GM23338 (cell line): ENCODE data around the gene FIGN. TPM values are rescaled to one million over a fixed set of nuclear protein-coding genes. Genes with fewer than 3 reads are reported as not detected.

Experiments
- ATAC-seq: fragments of 200-7000 bp; cut with Tn5 transposase; 3 replicates; pipeline ENCODE4 v1.9.1; 2020
- DNase-seq: peaks from one replicate; pipeline ENCODE4 v3.0.0-alpha.2; 2015; ENCODE audit warnings: low spot score
- H2AFZ ChIP-seq: fragments of 200-600 bp; sonication (generic); 2 replicates; pipeline ENCODE4 v1.8.0; 2016; ENCODE audit warnings: antibody characterized with exemption, mild to moderate bottlenecking, moderate library complexity
- H3F3A ChIP-seq: fragments of 200-600 bp; sonication (generic); replicated peaks from 2 replicates; pipeline ENCODE4 v1.8.0; 2017; ENCODE audit warnings: antibody characterized with exemption, mixed run types, low read depth
- H3K27ac ChIP-seq: fragments of 200-600 bp; sonication (generic); 2 replicates; pipeline ENCODE4 v1.6.1; 2016; ENCODE audit warnings: low read depth
- H3K27me3 ChIP-seq: fragments of 200-600 bp; sonication (generic); 2 replicates; pipeline ENCODE4 v1.8.0; 2016; ENCODE audit warnings: mild to moderate bottlenecking, mixed run types, moderate library complexity; ENCODE audit not compliant: insufficient read depth
- H3K36me3 ChIP-seq: fragments of 200-600 bp; sonication (generic); 2 replicates; pipeline ENCODE4 v1.8.0; 2016; ENCODE audit warnings: mild to moderate bottlenecking; ENCODE audit not compliant: insufficient read depth
- H3K4me1 ChIP-seq: fragments of 200-600 bp; sonication (generic); 2 replicates; pipeline ENCODE4 v1.8.0; 2016; ENCODE audit warnings: mild to moderate bottlenecking, moderate library complexity; ENCODE audit not compliant: insufficient read depth
- H3K4me2 ChIP-seq: fragments of 200-600 bp; sonication (generic); 2 replicates; pipeline ENCODE4 v1.7.1; 2017; ENCODE audit warnings: mixed run types
- H3K4me3 ChIP-seq: fragments of 200-600 bp; sonication (generic); 2 replicates; pipeline ENCODE4 v1.6.1; 2016; ENCODE audit warnings: mixed run types
- H3K79me2 ChIP-seq: fragments of 200-600 bp; sonication (generic); replicated peaks from 2 replicates; pipeline ENCODE4 v1.8.0; 2017; ENCODE audit warnings: mild to moderate bottlenecking; ENCODE audit not compliant: insufficient read depth
- H3K9me2 ChIP-seq: fragments of 200-600 bp; sonication (generic); 2 replicates; pipeline ENCODE4 v1.8.0; 2017; ENCODE audit not compliant: insufficient read depth
- H4K20me1 ChIP-seq: fragments of 200-600 bp; sonication (generic); replicated peaks from 2 replicates; pipeline ENCODE4 v1.8.0; 2017; ENCODE audit warnings: mild to moderate bottlenecking; ENCODE audit not compliant: insufficient read depth
- H3K27ac Mint-ChIP-seq: 2 replicates; pipeline ENCODE4 v1.8.0; 2020; ENCODE audit warnings: inconsistent platforms, mild to moderate bottlenecking, moderate library complexity, mixed read lengths
- H3K27me3 Mint-ChIP-seq: 3 replicates; pipeline ENCODE4 v1.8.0; 2022; ENCODE audit warnings: low read depth, mild to moderate bottlenecking, moderate library complexity, mixed read lengths, inconsistent platforms; ENCODE audit not compliant: insufficient read depth, poor library complexity
- H3K36me3 Mint-ChIP-seq: 3 replicates; pipeline ENCODE4 v1.8.0; 2021; ENCODE audit warnings: low read depth, mild to moderate bottlenecking, inconsistent platforms, moderate library complexity, mixed read lengths
- H3K4me1 Mint-ChIP-seq: 3 replicates; pipeline ENCODE4 v1.8.0; 2020; ENCODE audit warnings: mild to moderate bottlenecking, inconsistent platforms, mixed read lengths
- H3K4me3 Mint-ChIP-seq: 3 replicates; pipeline ENCODE4 v1.8.0; 2021; ENCODE audit warnings: moderate library complexity, mild to moderate bottlenecking, inconsistent platforms, mixed read lengths
- H3K9me3 Mint-ChIP-seq: 3 replicates; pipeline ENCODE4 v1.8.0; 2020; ENCODE audit warnings: moderate library complexity, mild to moderate bottlenecking, inconsistent platforms, mixed read lengths
- CREB1 ChIP-seq: fragments of 250-450 bp; sonication (Bioruptor Pico); IDR thresholded peaks from 2 replicates; pipeline ENCODE4 v1.5.0; 2020; ENCODE audit warnings: low read depth, mild to moderate bottlenecking, moderate library complexity
- CTCF ChIP-seq, 2 experiments: fragments of 200-600 bp in 1 of 2; sonication (generic) in 1 of 2; conservative IDR thresholded peaks; 2 replicates each; pipeline versions ENCODE4 v1.5.1 to v1.6.1; 2016 to 2017; ENCODE audit warnings: antibody characterized with exemption in 2 of 2, low read depth in 2 of 2, mild to moderate bottlenecking in 2 of 2, moderate library complexity in 1 of 2
- ETS1 ChIP-seq: IDR thresholded peaks from 2 replicates; pipeline ENCODE4 v1.6.1; 2016; ENCODE audit warnings: antibody characterized with exemption
- EZH2 ChIP-seq: fragments of 200-600 bp; sonication (generic); IDR thresholded peaks from one replicate; pipeline ENCODE4 v1.8.0; 2017; ENCODE audit warnings: antibody characterized with exemption, mild to moderate bottlenecking, low read depth; ENCODE audit not compliant: unreplicated experiment
- EZH2phosphoT487 ChIP-seq: fragments of 200-600 bp; sonication (generic); IDR thresholded peaks from one replicate; pipeline ENCODE4 v1.8.1; 2018; ENCODE audit warnings: antibody characterized with exemption; ENCODE audit not compliant: unreplicated experiment
- JUNB ChIP-seq: IDR thresholded peaks from one replicate; pipeline ENCODE4 v1.6.1; 2016; ENCODE audit warnings: antibody characterized with exemption; ENCODE audit not compliant: unreplicated experiment
- NANOG ChIP-seq: IDR thresholded peaks from 2 replicates; pipeline ENCODE4 v1.6.1; 2016; ENCODE audit warnings: antibody characterized with exemption, borderline replicate concordance
- POLR2AphosphoS5 ChIP-seq: IDR thresholded peaks from 2 replicates; pipeline ENCODE4 v1.6.1; 2016; ENCODE audit warnings: antibody characterized with exemption, low read depth
- REST ChIP-seq: IDR thresholded peaks from one replicate; pipeline ENCODE4 v1.6.1; 2018; ENCODE audit warnings: antibody characterized with exemption; ENCODE audit not compliant: unreplicated experiment
- STAT1 ChIP-seq: IDR thresholded peaks from one replicate; pipeline ENCODE4 v1.6.1; 2016; ENCODE audit warnings: antibody characterized with exemption; ENCODE audit not compliant: unreplicated experiment
- ZNF114 ChIP-seq: fragments of 250-450 bp; sonication (Bioruptor Pico); IDR thresholded peaks from 2 replicates; pipeline ENCODE4 v1.5.0; 2020; ENCODE audit warnings: mild to moderate bottlenecking, moderate library complexity
- ZNF331 ChIP-seq: fragments of 250-450 bp; sonication (Bioruptor Pico); IDR thresholded peaks from 2 replicates; pipeline ENCODE4 v1.5.0; 2020; ENCODE audit warnings: low read depth, mild to moderate bottlenecking, moderate library complexity
- ZNF462 ChIP-seq: fragments of 250-450 bp; sonication (Bioruptor Pico); IDR thresholded peaks from 2 replicates; pipeline ENCODE4 v1.5.0; 2020; ENCODE audit warnings: mild to moderate bottlenecking, moderate library complexity
- polyA plus RNA-seq: library from polyadenylated mRNA; unstranded; fragments of >200 nt; fragmentation: Nextera tagmentation; extraction: Ambion mirVana; gene quantifications from 2 replicates; pipeline ENCODE4 v1.2.1, GENCODE V29; 2016
- total RNA-seq: library from RNA; depleted of rRNA; stranded (reverse); fragments of >200 nt; shearing (Covaris generic); gene quantifications from 2 replicates; pipeline ENCODE4 v1.2.3, GENCODE V29; 2014

The FIGN gene
- total and polyA plus RNA-seq, 2 experiments from 2014 or later = 17.2 to 23.6 TPM

GRCh38 chr2:163751696-163752095, 15.9 kb upstream of the FIGN start:
- Mint-ChIP-seq H3K4me1 (no peaks in the 10 kb centered on the region; the same call in 1 of the 3 replicates), H3K27me3 (no peaks in the 10 kb centered on the region), H3K4me3 (no peak overlapping the region), H3K27ac (no peak overlapping the region), H3K36me3 (no peaks in the 10 kb centered on the region), H3K9me3 (no peaks in the 10 kb centered on the region)
- H2AFZ ChIP-seq = no peak overlapping the region
- no peak overlapping the region for H3K4me3 ChIP-seq
- H3K79me2 ChIP-seq = no peaks in the 10 kb centered on the region
- H3F3A ChIP-seq = no peaks in the 10 kb centered on the region
- TF ChIP-seq REST (no peak), ZNF462 (CRISPR knock-in tag) (no peak), EZH2phosphoT487 (no peak), STAT1 (no peak), CREB1 (no peak), CTCF (conservative IDR thresholded peaks at IDR 0.05; ENCODE audit: low read depth in 2 of 2) (no peak), NANOG (no peak), ZNF331 (CRISPR knock-in tag) (no peak), EZH2 (no peak), ZNF114 (CRISPR knock-in tag) (no peak), JUNB (no peak), POLR2AphosphoS5 (no peak), ETS1 (no peak)
- H3K36me3 ChIP-seq = no peaks in the 10 kb centered on the region
- no peaks in the 10 kb centered on the region for H3K4me1 ChIP-seq
- ATAC-seq (no peak), DNase-seq (no peak)
- H3K27me3 ChIP-seq = no peaks in the 10 kb centered on the region
- H3K9me2 ChIP-seq = no peaks in the 10 kb centered on the region
- H3K27ac ChIP-seq = no peak overlapping the region
- H3K4me2 ChIP-seq = no peak overlapping the region
- no peaks in the 10 kb centered on the region for H4K20me1 ChIP-seq
